Measurements from ENCODE around the gene UGT1A9.

Gene UGT1A9

GRCh38 chr2:233780771-233781170, 109.1 kb downstream of the UGT1A9 start:
- Histone ChIP-seq H3K27ac (ENCODE audit: low read length) (no peak overlapping the region), H3K4me2 (ENCODE audit: insufficient read depth, low read length) (no peak overlapping the region), H2AFZ (ENCODE audit: low read depth, low read length) (no peak overlapping the region), H3K27me3 (ENCODE audit: insufficient read depth, low read length, poor library complexity) (no peaks in the 10 kb centered on the region), H3K4me3 (ENCODE audit: low read depth in 1 of 2, low read length in 2 of 2) (no peak overlapping the region), H3K4me1 (ENCODE audit: insufficient read depth, low read length) (no peaks in the 10 kb centered on the region), H3K79me2 (ENCODE audit: insufficient read depth, low read length) (no peaks in the 10 kb centered on the region), H3K9me3 (ENCODE audit: insufficient read depth, low read length, severe bottlenecking) (no peaks in the 10 kb centered on the region), H4K20me1 (ENCODE audit: insufficient read depth, low read length) (no peaks in the 10 kb centered on the region), H3K36me3 (ENCODE audit: insufficient read depth, low read length) (no peaks in the 10 kb centered on the region), H3K9ac (ENCODE audit: low read depth, low read length) (no peak overlapping the region)
- ATAC-seq (ENCODE audit: insufficient read depth, low read depth) (no peak), DNase-seq (no peak)
- TF ChIP-seq CTCF (IDR thresholded peaks at IDR 0.05; ENCODE audit: borderline replicate concordance, extremely low read depth, low read length, poor library complexity, severe bottlenecking), result no peak

GRCh38 chr2:233789554-233789953, 117.9 kb downstream of the UGT1A9 start:
- DNase-seq, result no peak
- no peaks in the 10 kb centered on the region for H3K79me2 ChIP-seq (ENCODE audit: insufficient read depth, low read length)
- H2AFZ ChIP-seq (ENCODE audit: low read depth, low read length), result no peak overlapping the region
- H3K4me1 ChIP-seq (ENCODE audit: insufficient read depth, low read length), result no peaks in the 10 kb centered on the region
- H3K27ac ChIP-seq (ENCODE audit: low read length), result no peak overlapping the region
- no peaks in the 10 kb centered on the region for H4K20me1 ChIP-seq (ENCODE audit: insufficient read depth, low read length)
- no peak for ATAC-seq (ENCODE audit: insufficient read depth, low read depth)
- no peaks in the 10 kb centered on the region for H3K9me3 ChIP-seq (ENCODE audit: insufficient read depth, low read length, severe bottlenecking)
- no peaks in the 10 kb centered on the region for H3K27me3 ChIP-seq (ENCODE audit: insufficient read depth, low read length, poor library complexity)
- H3K36me3 ChIP-seq (ENCODE audit: insufficient read depth, low read length), result no peaks in the 10 kb centered on the region
- TF ChIP-seq CTCF (IDR thresholded peaks at IDR 0.05; ENCODE audit: borderline replicate concordance, extremely low read depth, low read length, poor library complexity, severe bottlenecking) (no peak), EZH2 (IDR thresholded peaks at IDR 0.05; ENCODE audit: borderline replicate concordance, low read depth, low read length, severe bottlenecking) (no peak)
- H3K9ac ChIP-seq (ENCODE audit: low read depth, low read length), result no peak overlapping the region
- H3K4me2 ChIP-seq (ENCODE audit: insufficient read depth, low read length), result no peak overlapping the region
- no peak overlapping the region for H3K4me3 ChIP-seq (ENCODE audit: low read depth in 1 of 2, low read length in 2 of 2)

- no peaks in the 10 kb centered on the region for H3K9me3 ChIP-seq (ENCODE audit: insufficient read depth, low read length, severe bottlenecking)
- no peaks in the 10 kb centered on the region for H3K4me1 ChIP-seq (ENCODE audit: insufficient read depth, low read length)
- ATAC-seq (ENCODE audit: insufficient read depth, low read depth) (no peak), DNase-seq (no peak)
- H3K9ac ChIP-seq (ENCODE audit: low read depth, low read length), result no peak overlapping the region
- no peak for TF ChIP-seq EZH2 (IDR thresholded peaks at IDR 0.05; ENCODE audit: borderline replicate concordance, low read depth, low read length, severe bottlenecking)
- TF ChIP-seq CTCF (IDR thresholded peaks at IDR 0.05; ENCODE audit: borderline replicate concordance, extremely low read depth, low read length, poor library complexity, severe bottlenecking), result no peak
- no peak overlapping the region for H2AFZ ChIP-seq (ENCODE audit: low read depth, low read length)
- H3K79me2 ChIP-seq (ENCODE audit: insufficient read depth, low read length), result no peaks in the 10 kb centered on the region
- no peaks in the 10 kb centered on the region for H3K36me3 ChIP-seq (ENCODE audit: insufficient read depth, low read length)
- no peak overlapping the region for H3K4me2 ChIP-seq (ENCODE audit: insufficient read depth, low read length)
- no peaks in the 10 kb centered on the region for H4K20me1 ChIP-seq (ENCODE audit: insufficient read depth, low read length)
- no peaks in the 10 kb centered on the region for H3K27me3 ChIP-seq (ENCODE audit: insufficient read depth, low read length, poor library complexity)
- no peak overlapping the region for H3K27ac ChIP-seq (ENCODE audit: low read length)
- no peak overlapping the region for H3K4me3 ChIP-seq (ENCODE audit: low read depth in 1 of 2, low read length in 2 of 2)
Observed at GRCh38 chr2:233791151-233791882, 119.6 kb downstream of the UGT1A9 start.

All from DND-41 (cell line).